ENCODE measurements around the gene OPCML.

Gene OPCML

DNA sequence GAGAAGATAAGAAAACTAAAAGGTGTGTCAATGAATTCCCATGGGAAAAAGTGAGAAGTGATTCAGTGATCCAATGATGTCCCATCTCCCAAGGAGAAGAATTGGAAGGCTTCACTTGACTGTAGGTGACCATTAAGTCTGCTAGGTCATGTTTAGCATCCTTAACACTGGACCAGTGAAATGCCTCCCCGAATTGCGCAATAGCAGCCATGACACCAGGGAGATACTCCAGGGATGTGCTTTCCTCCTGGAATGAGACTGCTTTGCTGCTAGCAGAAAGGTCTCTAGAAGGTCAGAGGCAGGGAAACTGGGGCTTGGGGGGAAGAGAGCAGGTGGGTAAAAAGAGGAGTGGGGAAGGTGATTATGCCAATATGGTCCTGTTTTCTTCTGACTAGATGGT is 364.3 kb downstream of the OPCML start:
- Histone ChIP-seq H3K36me3 (ENCODE audit: insufficient read depth, low read length) (no peaks in the 10 kb centered on the region), H2AFZ (ENCODE audit: low read depth, low read length) (no peak overlapping the region), H3K27me3 (ENCODE audit: insufficient read depth, low read length) (no peaks in the 10 kb centered on the region), H3K4me3 (ENCODE audit: low read length) (no peak overlapping the region), H3K9me3 (ENCODE audit: low read length) (no peaks in the 10 kb centered on the region), H3K4me1 (ENCODE audit: insufficient read depth, low read length) (no peaks in the 10 kb centered on the region)

DNA sequence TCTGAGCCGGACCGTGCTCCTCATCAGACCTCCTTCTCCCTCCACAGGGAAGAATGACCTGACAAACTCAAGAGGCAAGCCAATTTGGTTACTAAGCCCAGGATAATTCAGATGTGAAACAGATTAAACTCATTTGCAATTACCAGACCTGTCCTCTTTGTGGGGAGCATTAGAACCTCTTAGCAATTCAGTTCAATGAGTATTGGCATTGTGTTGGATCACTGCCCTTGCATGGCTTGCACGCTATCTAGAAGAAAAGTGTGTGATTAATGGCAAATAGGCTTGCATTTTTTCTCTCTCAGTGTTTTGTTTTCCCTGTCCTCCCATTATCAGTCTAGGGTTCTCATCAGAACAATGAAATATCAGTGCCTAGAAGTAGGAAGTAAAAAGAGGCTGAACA is 365.6 kb downstream of the OPCML start:
- Histone ChIP-seq H3K9me3 (ENCODE audit: low read length) (no peaks in the 10 kb centered on the region), H3K36me3 (ENCODE audit: insufficient read depth, low read length) (no peaks in the 10 kb centered on the region), H2AFZ (ENCODE audit: low read depth, low read length) (no peak overlapping the region), H3K4me1 (ENCODE audit: insufficient read depth, low read length) (no peaks in the 10 kb centered on the region), H3K27me3 (ENCODE audit: insufficient read depth, low read length) (no peaks in the 10 kb centered on the region), H3K4me3 (ENCODE audit: low read length) (no peak overlapping the region)

DNA sequence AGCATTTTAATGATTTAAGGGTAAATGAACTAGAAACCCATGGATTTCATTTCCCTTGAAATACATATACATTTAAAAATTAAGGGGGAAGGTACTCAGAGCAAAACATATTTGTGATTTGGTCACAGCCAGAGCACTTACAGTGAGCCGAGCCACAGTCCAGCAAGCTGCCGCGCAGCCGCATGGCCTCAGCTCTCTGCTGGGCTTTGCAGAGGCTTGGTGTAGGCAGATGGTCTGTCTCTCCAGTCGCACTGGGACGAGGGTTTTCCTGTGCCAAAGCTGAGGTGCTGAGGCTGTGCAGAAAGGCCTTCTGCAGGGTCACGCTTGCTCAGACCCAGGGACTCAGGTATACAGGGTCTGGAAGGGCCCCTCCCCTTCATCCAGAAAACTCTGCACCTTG is 367.3 kb downstream of the OPCML start:
- Histone ChIP-seq H3K36me3 (ENCODE audit: insufficient read depth, low read length) (no peaks in the 10 kb centered on the region), H3K4me1 (ENCODE audit: insufficient read depth, low read length) (no peaks in the 10 kb centered on the region), H3K9me3 (ENCODE audit: low read length) (no peaks in the 10 kb centered on the region), H3K4me3 (ENCODE audit: low read length) (no peak overlapping the region), H3K27me3 (ENCODE audit: insufficient read depth, low read length) (no peaks in the 10 kb centered on the region), H2AFZ (ENCODE audit: low read depth, low read length) (no peak overlapping the region)

DNA sequence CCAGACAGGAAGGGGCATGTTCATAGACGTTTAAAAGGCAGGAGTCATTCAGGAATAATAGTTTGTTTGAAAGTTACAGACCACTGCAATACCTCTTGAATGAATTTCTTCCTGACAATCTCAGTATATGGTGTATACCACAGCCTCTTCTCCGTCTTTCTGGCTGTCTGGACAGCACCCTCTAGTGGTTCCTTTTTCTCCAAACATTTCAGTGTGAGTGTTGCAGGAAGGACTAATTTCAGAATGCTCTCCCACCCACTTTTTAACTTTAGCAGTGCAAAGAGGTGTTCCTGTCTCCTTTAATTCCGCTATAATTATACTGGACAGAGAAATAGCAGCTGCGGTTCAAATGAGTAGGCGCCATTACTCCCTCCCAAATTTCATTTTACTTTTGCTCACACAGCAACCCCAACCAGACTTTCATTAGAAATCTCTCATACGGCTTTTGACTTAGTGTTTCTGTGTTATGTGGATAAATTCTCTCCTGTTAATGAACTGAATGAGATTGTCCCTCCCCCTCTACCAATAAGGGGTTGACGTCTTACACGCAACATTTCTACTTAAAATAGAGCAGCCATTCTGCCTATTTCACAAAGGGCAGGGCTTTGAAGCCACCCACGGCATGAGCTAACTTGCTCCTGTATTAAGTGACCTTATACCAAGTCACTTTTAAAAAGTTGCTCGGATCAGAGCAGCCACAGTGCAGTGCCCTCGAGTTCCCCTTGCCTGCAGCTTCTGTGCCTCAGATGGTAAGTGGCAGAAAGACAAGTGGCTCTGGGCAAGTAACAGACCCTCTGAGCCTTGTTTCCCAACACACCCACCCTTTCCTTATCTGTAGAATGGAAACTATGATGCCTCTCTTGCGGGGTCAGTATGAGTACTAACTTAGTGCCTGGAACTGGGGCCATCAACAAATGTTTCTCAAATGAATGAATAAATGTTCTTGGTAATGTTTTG is 368.6 kb downstream of the OPCML start:
- H3K4me3 ChIP-seq (ENCODE audit: low read length): no peak overlapping the region
- H3K27me3 ChIP-seq (ENCODE audit: insufficient read depth, low read length): no peaks in the 10 kb centered on the region
- H3K4me1 ChIP-seq (ENCODE audit: insufficient read depth, low read length): no peaks in the 10 kb centered on the region
- no peak overlapping the region for H2AFZ ChIP-seq (ENCODE audit: low read depth, low read length)
- H3K9me3 ChIP-seq (ENCODE audit: low read length): no peaks in the 10 kb centered on the region
- H3K36me3 ChIP-seq (ENCODE audit: insufficient read depth, low read length): no peaks in the 10 kb centered on the region

DNA sequence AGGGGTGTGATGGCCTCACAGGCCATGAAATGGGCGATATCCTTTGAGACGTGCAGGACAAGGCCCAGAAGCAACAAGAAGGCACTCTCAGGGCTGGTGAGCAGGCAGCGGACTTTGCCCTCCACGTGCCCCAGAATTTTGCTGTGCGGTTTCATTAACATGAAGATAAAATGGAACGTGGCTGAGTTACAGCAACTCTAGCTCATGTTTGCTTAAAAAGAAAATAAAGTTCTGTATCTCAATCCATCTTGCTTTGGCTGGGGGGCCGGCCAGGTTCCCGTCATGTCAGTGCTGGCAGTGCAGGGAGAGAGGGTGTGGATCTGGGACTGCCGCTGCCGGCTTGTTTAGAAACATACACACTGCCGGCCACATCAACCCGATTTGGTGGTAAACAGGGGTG is 370.1 kb downstream of the OPCML start:
- Histone ChIP-seq H3K27me3 (ENCODE audit: insufficient read depth, low read length) (no peaks in the 10 kb centered on the region), H3K36me3 (ENCODE audit: insufficient read depth, low read length) (no peaks in the 10 kb centered on the region), H3K4me1 (ENCODE audit: insufficient read depth, low read length) (no peaks in the 10 kb centered on the region), H2AFZ (ENCODE audit: low read depth, low read length) (no peak overlapping the region), H3K4me3 (ENCODE audit: low read length) (no peak overlapping the region), H3K9me3 (ENCODE audit: low read length) (no peaks in the 10 kb centered on the region)

DNA sequence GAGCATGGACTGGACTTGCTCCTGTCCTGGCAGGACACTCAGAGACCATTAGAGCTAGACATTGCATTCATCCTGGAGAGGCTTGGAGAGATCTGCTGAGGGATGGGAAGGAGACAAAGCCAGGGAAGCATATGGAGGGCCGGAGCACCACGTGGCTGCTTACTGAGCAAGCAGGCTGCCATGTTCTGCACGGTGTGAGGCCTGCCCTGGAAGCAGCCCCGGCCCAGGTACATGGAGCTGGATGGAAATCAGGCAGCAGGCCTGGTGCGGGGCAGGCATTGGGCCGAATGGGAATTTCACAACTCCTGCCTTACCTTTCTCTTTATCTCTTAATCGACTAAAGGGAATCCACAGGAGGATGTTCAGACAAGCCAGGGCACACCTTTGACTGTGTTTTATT is 371.5 kb downstream of the OPCML start:
- H3K9me3 ChIP-seq (ENCODE audit: low read length): no peaks in the 10 kb centered on the region
- no peak overlapping the region for H3K4me3 ChIP-seq (ENCODE audit: low read length)
- no peaks in the 10 kb centered on the region for H3K4me1 ChIP-seq (ENCODE audit: insufficient read depth, low read length)
- peaks cover 2% of the 10 kb centered on the region for H3K27me3 ChIP-seq (ENCODE audit: insufficient read depth, low read length)
- no peak overlapping the region for H2AFZ ChIP-seq (ENCODE audit: low read depth, low read length)
- H3K36me3 ChIP-seq (ENCODE audit: insufficient read depth, low read length): no peaks in the 10 kb centered on the region

DNA sequence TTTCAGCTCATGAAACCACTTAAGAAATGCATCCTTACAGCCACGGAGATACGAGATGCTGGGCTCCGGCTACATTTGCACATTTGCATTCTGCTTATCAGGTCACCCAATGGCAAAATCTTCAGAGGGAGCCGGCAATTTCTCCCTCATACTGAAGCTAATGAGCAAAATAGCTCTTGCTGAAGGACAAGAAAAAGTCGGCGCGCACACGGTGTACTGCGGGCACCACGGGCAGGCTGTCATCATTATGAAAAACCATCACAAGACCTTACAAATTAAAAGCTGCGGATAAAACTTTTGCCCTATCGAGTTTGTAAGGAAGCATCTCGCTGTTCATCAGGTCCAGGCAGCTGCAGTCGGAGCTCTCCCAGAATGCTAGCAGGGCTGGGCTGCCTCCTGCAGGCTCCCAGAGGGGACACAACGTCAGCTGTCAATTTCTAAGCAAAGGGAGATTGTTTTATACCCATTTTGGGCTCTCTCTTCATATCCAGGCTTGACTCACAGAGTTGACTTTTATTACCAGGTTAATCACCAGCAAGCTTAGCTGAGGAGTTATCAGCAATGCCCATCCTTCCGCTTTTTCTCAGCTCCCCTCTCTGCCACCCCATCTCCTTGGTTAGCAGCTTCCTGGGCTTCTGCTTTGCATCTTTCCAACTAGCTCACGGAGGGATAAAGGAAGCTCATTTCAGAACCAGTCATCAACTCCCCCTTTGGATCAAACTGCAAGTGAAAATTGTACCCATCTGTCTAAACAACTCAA is 375.1 kb downstream of the OPCML start:
- H3K27me3 ChIP-seq (ENCODE audit: insufficient read depth, low read length): peaks cover 2% of the 10 kb centered on the region

DNA sequence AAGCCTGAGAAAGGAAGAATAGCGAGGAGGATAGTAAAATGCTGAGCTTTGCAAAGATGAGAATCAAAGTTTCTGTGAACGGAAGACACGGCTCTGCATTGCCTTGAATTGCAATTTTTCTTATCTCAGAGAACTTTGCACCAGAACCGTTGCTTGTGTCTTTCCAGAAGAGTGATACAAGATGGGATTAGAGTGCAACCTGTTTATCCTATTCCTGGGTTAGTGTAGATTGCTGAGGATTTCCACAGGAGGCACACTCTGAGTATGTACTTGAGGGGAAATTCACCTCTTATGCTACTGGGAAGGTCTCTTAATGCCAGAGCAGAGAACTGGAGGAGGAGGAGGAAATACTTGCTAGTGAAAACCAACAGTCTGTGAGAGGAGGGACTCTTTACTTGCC is 377.5 kb downstream of the OPCML start:
- no peak overlapping the region for H2AFZ ChIP-seq (ENCODE audit: low read depth, low read length)
- H3K36me3 ChIP-seq (ENCODE audit: insufficient read depth, low read length): no peaks in the 10 kb centered on the region
- H3K4me1 ChIP-seq (ENCODE audit: insufficient read depth, low read length): no peaks in the 10 kb centered on the region
- H3K9me3 ChIP-seq (ENCODE audit: low read length): no peaks in the 10 kb centered on the region
- peaks cover 2% of the 10 kb centered on the region for H3K27me3 ChIP-seq (ENCODE audit: insufficient read depth, low read length)
- no peak overlapping the region for H3K4me3 ChIP-seq (ENCODE audit: low read length)

More for the DNA sequence above, 375.1 kb downstream of the OPCML start:
- Histone ChIP-seq H3K9me3 (ENCODE audit: low read length) (no peaks in the 10 kb centered on the region), H3K4me3 (ENCODE audit: low read length) (no peak overlapping the region), H3K36me3 (ENCODE audit: insufficient read depth, low read length) (no peaks in the 10 kb centered on the region), H3K4me1 (ENCODE audit: insufficient read depth, low read length) (no peaks in the 10 kb centered on the region), H2AFZ (ENCODE audit: low read depth, low read length) (no peak overlapping the region)

DNA sequence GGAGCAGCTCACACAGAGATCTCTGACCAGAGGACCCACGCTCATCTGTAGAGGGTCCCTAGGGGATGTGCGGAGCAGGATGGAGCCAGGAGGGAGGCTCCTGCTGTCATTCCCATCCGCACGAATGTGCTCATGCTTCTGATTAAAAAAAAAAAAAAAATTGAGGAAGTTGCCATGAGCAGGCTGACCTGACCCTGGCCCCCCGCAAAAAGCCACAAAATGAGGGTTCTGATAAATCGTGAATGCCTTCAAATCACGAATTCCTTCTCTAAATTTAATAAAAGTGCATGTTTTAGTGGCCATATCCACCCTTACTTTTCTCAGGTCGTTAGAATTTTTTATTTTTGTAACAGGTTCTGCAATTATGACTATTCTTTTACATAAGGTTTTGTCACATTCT is 378.2 kb downstream of the OPCML start:
- Histone ChIP-seq H3K4me3 (ENCODE audit: low read length) (no peak overlapping the region), H3K27me3 (ENCODE audit: insufficient read depth, low read length) (peaks cover 2% of the 10 kb centered on the region), H3K4me1 (ENCODE audit: insufficient read depth, low read length) (no peaks in the 10 kb centered on the region)

DNA sequence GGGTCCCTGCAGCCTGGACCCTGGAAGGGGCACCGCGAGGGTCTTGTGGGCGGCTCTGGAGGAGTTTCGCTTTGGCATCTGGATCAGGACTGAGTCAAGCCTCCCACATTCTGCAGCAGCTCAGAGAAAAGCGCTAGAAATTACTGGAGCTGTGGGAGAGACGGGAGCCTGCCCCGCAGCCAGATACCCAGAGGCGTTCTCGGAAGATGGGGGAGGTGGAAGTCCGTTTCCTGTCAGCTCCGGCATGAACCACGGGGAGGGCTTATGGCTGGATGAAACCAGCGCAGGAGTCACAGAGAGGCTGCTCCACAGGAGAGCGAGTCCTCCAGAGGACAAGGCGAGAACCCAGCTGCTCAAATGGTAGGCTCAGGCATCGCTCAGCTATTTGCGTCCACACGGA is 379.3 kb downstream of the OPCML start:
- H3K27me3 ChIP-seq (ENCODE audit: insufficient read depth, low read length): peaks cover 2% of the 10 kb centered on the region

More for the DNA sequence above, 378.2 kb downstream of the OPCML start:
- Histone ChIP-seq H3K9me3 (ENCODE audit: low read length) (no peaks in the 10 kb centered on the region), H3K36me3 (ENCODE audit: insufficient read depth, low read length) (no peaks in the 10 kb centered on the region), H2AFZ (ENCODE audit: low read depth, low read length) (no peak overlapping the region)

DNA sequence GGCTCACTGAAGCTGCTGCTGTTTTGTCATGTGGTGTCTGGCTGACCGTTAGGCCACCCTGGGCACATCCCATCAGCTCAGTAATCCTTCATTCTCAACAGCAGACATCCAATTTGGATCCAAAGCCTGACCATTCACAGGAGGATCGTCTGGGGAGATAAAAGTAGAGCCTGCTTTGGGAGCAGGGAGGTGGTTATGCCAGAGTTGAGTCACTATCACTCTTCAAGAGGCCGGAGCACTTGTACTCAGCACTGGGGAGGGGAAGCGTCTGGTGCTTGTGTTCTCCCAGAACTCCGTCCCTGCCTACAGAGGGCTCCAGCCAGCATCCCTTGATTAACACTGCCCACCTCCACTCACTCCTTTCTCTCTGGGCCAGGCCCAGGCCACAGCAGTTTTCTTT is 382.6 kb downstream of the OPCML start:
- no peak overlapping the region for H2AFZ ChIP-seq (ENCODE audit: low read depth, low read length)
- H3K36me3 ChIP-seq (ENCODE audit: insufficient read depth, low read length): no peaks in the 10 kb centered on the region
- H3K4me1 ChIP-seq (ENCODE audit: insufficient read depth, low read length): no peaks in the 10 kb centered on the region
- no peaks in the 10 kb centered on the region for H3K9me3 ChIP-seq (ENCODE audit: low read length)
- H3K4me3 ChIP-seq (ENCODE audit: low read length): no peak overlapping the region
- no peaks in the 10 kb centered on the region for H3K27me3 ChIP-seq (ENCODE audit: insufficient read depth, low read length)

More for the DNA sequence above, 379.3 kb downstream of the OPCML start:
- Histone ChIP-seq H3K4me1 (ENCODE audit: insufficient read depth, low read length) (no peaks in the 10 kb centered on the region), H2AFZ (ENCODE audit: low read depth, low read length) (no peak overlapping the region), H3K36me3 (ENCODE audit: insufficient read depth, low read length) (no peaks in the 10 kb centered on the region), H3K4me3 (ENCODE audit: low read length) (no peak overlapping the region), H3K9me3 (ENCODE audit: low read length) (no peaks in the 10 kb centered on the region)

DNA sequence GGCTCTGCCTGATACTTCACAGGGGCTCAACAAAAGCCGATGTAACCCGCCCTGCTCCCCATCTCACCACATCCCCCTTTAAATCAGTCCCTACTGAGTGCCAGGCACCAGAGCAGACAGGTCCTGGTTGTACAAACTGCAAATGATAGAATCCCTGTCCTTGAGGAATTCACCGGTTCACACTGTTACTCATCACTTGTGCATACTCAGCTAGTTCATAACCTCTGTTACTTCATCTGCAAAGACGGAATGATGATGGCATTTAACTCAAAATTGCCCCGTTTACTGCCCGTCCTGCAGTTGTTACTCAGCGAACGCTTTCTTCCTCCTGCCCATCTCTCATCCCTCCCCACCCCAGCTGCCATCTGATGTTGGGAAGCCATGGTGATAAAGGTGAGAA is 384.7 kb downstream of the OPCML start:
- Histone ChIP-seq H2AFZ (ENCODE audit: low read depth, low read length) (no peak overlapping the region), H3K4me1 (ENCODE audit: insufficient read depth, low read length) (no peaks in the 10 kb centered on the region), H3K27me3 (ENCODE audit: insufficient read depth, low read length) (no peaks in the 10 kb centered on the region), H3K36me3 (ENCODE audit: insufficient read depth, low read length) (no peaks in the 10 kb centered on the region), H3K4me3 (ENCODE audit: low read length) (no peak overlapping the region), H3K9me3 (ENCODE audit: low read length) (no peaks in the 10 kb centered on the region)

DNA sequence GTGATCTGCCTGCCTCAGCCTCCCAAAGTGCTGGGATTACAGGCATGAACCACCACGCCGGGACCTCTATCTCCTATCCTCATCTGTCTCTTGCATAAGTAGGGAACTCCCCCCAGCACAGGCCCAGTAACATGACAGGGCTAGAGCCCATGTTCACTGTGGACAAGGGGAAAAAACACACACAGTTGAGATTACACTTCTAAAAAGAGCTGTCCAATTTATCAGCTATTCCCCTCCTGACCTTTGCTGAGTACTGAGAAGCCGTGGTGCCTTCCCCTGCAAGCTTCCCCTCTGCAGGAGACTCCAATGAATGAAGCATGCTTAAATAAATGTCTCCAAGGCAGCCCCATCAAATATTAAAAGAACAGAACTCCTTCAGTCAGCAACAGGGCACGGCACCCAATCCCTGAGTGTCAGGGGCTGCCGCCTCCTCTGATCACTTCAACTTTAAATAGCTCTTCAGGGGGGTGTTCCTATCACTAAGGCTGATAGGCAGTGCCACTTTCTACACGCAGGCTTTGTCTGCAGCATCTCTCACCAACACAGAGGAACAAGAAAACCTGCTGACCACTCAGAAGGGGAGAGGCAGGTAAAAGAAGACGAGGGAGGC is 385.5 kb downstream of the OPCML start:
- Histone ChIP-seq H2AFZ (ENCODE audit: low read depth, low read length) (no peak overlapping the region), H3K27me3 (ENCODE audit: insufficient read depth, low read length) (no peaks in the 10 kb centered on the region), H3K36me3 (ENCODE audit: insufficient read depth, low read length) (no peaks in the 10 kb centered on the region), H3K9me3 (ENCODE audit: low read length) (no peaks in the 10 kb centered on the region), H3K4me1 (ENCODE audit: insufficient read depth, low read length) (no peaks in the 10 kb centered on the region), H3K4me3 (ENCODE audit: low read length) (no peak overlapping the region)

Measured in neuron (in vitro differentiated cells).